NCI-H345 treated with DMSO at 0.1 percent for 48 hours (cell line): ENCODE results near the gene PDE11A.

ENCODE experiments used
- DNase-seq: peaks from one replicate; lab custom pipeline; 2025; ENCODE audit not compliant: unreplicated experiment; lab: John Stamatoyannopoulos, UW

The PDE11A gene

GRCh38 chr2:177582000-177582399 is 490.6 kb downstream of the PDE11A start:
- no peak for DNase-seq

GRCh38 chr2:177579486-177580036 is 493.0 kb downstream of the PDE11A start:
- DNase-seq: no peak

DNA sequence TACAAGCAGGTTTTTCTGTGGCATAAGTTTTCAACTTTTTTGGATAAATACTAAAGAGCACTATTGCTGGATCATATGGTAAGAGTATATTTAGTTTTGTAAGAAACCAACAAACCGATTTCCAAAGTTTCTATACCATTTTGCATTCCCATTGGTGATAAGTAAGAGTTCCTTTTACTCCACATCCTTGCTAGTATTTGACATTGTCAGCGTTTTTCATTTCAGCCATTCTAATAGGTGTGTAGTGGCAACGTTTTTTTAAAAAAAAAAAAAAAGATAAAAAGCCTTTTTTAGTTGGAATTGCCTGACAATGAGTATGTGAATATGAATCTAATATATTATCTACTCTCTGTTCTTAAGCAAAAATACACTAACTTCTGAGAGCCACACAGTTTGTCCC is 494.1 kb downstream of the PDE11A start:
- no peak for DNase-seq

DNA sequence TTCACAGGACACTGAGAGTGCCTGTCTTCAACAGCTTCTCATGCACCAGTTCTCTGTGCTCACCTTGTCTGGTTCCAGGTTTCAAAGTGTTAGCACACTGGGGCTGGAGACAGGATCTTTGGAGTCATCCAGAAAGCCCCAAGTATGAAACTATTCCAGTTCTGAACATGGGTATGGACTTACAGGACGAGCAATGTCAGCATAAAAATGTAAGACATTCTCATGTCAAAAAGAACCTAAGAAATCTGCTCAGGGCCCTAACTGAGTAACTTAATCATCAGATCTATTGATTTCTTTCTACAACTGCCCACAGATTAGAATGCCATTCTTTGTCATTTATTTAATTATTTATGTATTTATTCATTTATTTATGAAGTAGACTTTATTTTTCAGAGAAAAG is 495.5 kb downstream of the PDE11A start:
- no peak for DNase-seq

- no peak for DNase-seq
These were observed 497.2 kb downstream of the PDE11A start for GRCh38 chr2:177575358-177575757.

GRCh38 chr2:177574356-177574755 is 498.2 kb downstream of the PDE11A start:
- no peak for DNase-seq
